ENCODE measurements around the gene CDR2L.

DNA sequence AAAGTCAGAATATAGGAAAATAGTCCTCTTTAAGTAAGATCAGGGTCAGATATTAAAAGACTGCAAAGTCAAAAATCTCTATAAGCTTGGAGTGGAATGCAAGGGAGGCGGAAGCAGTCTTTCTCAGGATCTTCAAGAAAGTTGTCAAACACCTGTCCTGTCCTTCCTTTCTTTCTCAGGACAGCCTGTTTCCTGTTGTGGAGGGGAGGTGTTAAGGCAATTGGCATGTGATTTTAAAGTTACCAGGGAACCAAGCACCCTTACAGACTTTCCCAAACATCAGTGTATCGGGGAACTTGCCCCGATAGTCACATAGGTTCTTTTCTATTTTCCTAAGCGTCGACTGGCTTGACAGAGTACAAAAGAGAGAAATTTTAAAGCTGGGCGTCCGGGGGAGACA is 57.3 kb downstream of the CDR2L start:
- TF ChIP-seq, protein P1, sequence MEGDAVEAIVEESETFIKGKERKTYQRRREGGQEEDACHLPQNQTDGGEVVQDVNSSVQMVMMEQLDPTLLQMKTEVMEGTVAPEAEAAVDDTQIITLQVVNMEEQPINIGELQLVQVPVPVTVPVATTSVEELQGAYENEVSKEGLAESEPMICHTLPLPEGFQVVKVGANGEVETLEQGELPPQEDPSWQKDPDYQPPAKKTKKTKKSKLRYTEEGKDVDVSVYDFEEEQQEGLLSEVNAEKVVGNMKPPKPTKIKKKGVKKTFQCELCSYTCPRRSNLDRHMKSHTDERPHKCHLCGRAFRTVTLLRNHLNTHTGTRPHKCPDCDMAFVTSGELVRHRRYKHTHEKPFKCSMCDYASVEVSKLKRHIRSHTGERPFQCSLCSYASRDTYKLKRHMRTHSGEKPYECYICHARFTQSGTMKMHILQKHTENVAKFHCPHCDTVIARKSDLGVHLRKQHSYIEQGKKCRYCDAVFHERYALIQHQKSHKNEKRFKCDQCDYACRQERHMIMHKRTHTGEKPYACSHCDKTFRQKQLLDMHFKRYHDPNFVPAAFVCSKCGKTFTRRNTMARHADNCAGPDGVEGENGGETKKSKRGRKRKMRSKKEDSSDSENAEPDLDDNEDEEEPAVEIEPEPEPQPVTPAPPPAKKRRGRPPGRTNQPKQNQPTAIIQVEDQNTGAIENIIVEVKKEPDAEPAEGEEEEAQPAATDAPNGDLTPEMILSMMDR (IDR thresholded peaks at IDR 0.05) = no peak
- no peak for TF ChIP-seq EP300 (IDR thresholded peaks at IDR 0.05)
- no peak for TF ChIP-seq POLR2A (IDR thresholded peaks at IDR 0.05)
- no peak for TF ChIP-seq POLR2AphosphoS5 (IDR thresholded peaks at IDR 0.05)
